HG03571 (cell line): ENCODE results near the gene CTIF.

Experiments
- ATAC-seq: cut with Tn5 transposase; IDR thresholded peaks from one replicate; pipeline ENCODE4 v1.9.1; 2021; ENCODE audit not compliant: unreplicated experiment

Gene CTIF

DNA sequence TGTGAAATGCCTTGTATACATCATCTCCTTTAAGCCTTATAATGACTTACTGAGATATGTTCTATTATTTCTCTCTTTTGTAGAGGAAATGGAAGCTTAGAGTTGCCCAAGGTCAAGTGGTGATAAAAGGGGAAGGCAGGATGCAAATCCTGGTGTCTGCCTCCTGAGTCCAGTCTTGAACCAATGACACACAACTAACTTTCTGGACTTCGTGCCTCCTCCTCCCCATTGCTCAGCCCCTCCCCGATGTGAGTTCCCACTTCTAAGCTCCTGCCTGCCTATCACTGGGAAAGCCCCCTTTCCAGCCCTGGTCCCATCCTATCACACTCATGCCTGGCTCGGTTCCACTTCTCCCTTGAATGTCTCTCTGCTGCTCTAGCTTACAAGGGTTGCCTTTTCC lies 6.9 kb upstream of the CTIF start:
- no peak for ATAC-seq

DNA sequence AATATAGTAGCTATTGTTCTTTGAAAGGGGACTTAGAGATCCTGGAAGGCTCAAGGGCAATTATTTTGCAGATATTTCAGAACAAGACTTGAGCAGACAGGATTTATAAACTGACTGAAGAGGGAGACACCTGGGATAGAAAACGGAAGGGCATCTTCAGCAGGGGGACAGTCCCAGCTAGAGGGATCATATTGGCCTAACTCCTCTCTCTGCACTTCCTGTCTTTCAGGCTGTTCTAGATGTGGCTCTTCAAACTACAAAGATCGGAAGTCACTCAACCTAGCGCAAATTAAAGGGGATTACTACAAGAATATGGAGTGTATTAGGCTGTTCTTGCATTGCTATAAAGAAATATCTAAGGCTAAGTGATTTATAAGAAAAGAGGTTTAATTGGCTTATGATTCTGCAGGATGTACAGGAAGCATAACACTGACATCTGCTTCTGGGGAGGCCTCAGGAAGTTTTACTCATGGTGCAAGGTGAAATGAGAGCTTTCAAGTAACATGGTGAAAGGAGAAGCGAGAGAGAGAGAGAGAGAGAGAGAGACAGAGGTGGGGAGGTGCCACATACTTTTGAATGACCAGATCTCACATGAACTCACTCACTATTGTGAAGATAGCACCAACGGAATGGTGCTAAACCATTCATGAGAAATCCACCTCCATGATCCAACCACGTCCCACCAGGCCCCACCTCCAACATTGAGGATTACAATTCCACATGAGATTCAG lies 5.3 kb upstream of the CTIF start:
- no peak for ATAC-seq

DNA sequence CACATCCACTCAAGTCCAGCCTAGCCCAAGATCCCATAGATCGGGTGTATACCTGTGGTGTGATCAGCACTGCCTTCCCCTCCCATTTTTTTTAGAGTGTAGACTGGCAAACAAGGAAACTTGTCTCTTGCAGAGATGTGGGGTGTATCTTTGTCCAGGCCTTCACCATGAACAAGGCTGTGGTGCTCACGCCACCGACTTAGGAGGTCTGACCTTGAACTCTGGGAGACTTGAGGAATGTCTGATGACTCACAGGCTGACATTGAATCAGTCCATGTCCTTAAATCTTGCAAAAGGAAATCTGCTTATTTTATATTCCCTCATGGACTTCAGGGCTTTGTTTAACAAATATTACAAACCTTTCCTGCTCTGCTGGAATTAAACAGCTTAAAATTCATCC lies 4.5 kb upstream of the CTIF start:
- ATAC-seq = no peak

DNA sequence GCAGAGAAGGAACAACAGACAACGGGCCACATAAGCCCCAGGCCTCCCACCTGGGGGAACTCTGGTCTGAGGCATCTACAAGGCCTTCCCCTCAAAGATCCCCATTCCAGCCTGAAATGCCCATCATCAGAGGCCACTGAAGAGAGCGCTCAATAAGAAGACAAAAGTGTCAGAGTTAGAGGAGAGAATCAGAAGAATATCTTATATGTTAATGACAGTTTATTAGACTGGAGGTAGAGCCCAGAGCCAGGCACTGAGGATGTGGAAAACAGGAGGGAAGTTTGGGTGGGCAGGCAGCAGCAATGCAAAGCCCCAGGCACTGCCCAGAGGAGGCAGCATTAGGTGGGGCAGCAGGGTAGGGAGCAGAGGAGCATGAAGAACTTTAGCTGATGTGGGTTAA lies 2.9 kb upstream of the CTIF start:
- no peak for ATAC-seq

DNA sequence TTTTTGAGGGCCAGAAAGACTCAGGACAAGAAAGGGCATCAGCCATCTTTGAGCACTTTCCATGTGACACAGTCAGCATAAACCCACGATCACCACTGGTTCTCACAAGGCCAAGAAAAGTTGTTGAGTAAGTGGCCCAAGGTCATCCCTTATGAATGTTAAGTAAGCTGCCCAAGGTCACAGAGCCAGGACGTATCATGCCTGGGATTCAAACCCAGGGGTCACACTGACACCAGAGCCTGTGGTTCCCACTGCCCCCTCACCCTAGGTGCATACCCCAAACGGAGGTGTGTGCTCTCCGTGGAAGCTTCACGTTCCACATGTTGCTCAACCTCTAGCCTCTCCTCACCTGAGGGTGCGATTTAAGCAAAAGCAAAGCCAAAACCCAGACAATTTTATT lies 2.3 kb upstream of the CTIF start:
- no peak for ATAC-seq

DNA sequence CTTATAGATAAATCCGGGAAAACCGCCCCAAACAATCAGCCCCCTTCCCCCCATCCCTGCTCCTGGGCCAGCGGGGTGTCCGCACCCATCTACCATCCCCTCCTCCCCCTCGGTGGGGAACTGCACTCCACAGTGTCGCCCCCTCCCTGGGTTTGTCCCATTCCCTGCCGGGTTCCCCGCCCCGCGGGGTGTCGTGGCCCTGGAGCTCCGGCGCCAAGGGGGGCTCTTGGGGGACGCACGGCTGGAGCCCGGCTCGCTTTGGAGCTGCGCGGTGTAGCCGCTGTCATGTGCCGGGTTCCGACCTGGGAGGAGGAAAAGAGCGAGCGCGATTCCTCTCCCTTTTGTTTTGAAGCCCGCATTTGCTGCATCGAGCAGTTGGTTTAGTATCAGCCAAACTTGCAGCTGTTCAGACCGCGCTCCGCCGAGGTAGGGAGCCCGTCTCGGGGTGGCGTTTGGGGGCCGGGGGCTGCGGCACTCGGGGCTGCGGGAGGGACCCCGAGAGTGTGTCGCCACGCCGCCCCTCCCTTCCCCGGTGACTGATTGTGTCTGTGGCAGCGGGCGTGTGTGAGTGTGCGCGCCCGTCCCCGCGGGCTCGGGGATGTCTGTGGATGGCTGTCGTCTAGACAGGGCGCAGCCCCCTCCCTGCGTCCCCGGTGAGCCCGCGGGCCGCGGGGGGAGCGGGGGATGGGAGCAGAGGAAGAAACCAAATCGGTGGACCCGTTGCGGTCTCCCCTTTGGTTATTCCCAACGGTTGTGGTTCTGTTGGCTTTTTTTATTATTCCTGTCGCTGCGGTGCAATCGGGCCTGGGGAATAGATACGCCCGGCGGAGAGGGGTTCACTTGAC lies 797 bp downstream of the CTIF start:
- ATAC-seq = no peak

DNA sequence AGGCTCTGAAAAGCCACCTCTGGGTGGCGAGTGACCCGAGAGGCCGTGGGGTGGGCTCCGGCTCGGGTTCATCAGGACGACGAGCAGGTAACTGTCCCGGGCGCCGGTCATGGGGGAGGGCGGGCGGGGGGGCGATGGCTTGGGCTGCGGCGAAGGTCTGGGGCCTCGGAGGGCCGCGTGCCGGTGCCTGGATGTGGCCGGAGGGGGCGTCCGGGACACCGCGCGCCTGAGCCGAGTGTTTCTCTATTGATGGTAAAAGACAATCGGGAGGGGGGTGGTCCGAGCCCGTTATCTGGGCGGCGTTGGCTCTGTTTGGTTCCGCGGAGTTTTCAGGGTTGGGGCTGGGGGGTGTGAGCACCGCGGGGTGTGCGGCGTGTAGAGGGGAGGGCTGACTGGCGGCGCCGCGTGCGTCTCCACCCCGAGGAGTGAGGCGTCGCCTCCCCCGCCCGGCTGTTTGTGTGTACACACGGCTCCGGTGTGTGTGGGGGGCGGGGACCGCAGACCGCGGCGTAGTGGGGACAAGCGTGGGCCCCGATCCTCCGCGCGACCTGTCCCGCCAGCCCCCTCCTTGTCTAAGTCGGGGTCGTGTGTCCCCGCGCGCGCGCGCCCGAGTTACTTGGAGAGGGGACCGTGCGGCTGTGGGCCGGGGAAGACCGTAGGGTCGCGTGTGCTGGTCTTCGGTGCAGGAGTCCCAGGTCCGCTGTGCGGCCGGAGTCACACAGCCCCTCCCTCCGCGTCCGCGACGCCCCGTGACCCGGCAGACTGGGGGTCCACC lies 1.6 kb downstream of the CTIF start:
- ATAC-seq = peak; percentile 31

DNA sequence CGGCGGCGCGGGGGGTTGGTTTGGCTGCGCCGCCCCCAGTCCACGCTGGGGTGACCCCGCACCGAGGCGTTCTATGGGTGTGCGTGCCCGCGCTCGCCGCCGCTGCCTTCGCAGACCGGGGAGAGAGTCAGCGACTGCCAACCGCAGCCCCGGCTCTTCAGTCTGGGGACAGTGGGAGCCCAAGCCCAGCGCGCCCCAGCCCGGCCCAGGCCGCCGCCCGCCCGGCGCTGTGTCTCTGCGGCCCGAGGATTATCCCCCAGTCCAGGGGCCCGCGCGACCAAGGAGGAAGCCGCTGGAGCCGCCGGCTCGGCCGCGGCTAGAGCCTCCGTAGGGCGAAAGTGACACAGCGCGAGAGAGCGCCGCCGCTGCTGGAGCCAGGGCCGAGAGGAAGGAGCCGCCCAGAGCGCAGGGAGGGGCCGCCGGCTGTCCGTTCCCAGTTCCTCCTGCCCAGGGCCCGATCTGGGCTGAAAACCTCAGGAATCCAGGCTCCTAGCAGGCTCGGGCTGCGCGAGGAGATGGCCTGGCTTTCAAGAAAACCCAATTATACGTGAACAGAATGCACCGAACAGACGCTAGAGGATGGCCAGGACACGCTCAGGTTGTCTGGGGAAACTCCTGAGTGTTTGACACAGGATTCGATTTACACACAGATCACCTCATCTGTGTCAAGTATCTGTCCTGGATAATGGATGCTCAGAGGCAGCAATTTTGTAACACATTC lies 2.4 kb downstream of the CTIF start:
- ATAC-seq = peak; percentile 41

DNA sequence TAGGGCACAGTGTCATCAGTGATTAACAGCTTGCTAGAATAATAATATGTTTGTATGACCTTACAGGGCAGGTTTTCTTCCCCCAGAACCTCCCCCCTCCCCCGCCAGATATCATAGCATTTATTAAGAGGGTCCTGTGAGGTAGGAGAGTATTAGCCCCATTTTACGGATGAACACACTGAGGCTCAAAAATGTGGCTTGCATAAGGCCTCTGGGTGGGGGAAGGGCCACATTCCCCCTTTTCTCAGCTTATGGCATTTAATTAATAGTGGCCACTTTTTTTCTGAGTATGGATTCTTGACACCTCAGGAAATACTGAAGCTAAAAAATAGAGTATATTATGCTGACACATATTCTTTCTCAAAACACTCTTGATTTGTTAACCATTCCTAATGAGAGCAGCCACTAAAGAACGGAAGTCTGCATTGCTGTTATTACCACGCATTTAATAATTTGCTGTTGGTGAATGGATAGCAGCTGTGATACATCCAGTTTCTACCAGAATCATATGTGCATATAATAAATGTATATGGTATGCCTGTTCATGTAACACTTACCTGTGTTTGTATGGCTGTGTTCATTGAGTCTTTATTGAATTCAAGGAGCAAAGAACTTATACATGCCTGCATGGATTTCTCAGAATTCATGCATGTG lies 3.0 kb downstream of the CTIF start:
- no peak for ATAC-seq

DNA sequence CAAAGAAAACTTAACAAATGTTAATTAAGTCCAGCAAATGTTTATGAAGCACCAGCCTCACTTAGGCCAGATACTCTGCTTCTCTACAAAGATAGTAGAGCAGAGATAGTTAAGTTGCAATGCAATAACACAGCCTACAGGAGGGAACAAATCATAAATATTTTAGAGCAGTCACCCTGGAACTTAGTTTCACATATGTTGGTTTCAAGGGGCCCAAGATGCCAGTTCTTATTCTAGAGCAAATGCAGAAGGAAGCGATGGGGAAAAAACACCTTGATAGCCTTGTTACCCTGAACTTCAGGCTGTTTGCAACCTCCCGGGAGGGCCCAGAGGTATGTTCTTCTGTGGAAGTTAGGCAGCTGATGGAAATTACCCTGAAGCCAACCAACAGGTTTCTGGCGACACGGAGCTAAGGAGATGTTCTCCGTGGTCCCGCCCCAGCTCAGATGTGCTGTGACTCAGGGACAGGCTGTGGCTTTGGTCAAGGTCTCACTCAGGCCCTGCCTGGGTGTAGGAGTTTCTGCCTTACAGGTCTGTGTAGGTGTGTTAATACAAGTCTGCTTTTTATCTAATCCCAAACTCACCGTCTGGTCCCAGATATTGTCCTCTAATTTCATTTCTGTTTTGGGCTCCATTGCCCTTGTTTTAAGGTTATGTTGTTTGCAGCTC lies 3.8 kb downstream of the CTIF start:
- no peak for ATAC-seq

DNA sequence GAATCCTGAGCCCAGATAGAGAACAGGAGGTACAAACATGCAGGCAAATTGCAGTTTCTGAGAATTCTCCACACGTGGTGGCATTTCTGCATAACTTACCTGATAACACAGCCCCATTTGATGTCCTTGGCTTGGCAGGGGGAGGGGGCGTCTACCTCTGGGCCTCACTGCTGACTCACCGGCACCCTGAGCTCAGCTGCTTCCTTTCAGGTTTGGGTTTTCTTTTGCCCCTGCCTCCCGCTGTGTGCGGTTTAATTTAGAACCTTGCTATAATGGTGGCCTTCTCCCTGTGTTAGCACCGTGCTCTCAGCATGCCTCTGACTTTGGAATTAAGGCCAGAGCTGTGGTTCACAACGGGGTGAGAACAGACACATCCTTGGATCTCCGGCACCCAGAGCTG lies 4.4 kb downstream of the CTIF start:
- ATAC-seq = no peak

DNA sequence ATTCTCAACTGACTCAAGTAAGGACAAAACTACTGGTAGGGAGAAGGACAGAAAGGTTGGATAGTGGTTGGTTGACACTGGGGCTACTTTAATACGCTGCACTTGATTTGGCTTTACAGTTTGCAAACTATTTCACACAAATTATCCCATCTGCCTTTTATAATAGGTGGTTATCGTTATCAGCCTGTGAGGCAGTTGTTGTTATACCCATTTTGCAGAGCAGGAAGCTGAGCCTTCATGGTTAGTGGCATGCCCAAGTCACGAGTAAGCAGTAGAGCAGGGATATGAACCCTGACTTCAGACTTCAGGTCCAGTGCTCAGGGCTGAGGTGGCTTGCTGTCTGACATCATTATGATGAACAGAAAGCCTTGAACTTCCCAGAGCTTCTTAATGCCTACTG lies 5.3 kb downstream of the CTIF start:
- ATAC-seq = no peak

DNA sequence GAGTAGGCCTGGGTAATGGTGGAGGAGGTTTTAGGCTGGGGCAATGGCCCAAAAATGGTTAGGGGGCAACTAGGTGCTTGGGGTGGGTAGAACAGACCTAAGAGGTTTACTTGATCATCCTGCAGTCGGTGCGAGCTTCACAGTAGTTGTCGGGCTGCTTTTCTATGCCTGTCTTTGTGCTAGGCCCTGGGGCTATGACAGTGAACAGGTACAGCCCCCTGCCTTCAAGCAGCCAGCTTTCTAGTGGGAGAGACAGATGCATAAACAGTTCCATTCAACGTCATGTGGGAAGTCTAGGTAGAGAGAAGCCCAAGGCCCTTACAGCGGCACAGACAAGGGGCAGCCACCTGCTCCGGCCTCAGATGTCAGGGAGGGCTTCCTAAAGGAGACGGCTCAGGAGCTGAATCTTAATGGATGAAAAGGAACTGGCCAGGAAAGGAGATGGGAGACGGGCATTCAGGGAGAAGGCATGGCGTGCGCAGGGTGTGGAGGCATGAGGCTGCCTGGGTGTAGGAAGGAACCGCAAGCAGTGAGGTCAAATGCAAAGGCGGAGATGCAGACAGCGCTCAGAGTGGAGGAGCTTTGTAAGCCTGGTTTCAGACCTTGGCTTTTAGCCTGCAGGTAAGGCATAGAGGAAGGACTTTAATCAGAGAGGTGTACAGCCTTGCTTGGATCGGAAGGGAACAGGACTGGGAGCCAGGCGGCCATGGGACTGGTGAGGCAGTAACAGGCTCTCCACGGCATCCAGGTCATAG lies 6.0 kb downstream of the CTIF start:
- no peak for ATAC-seq

DNA sequence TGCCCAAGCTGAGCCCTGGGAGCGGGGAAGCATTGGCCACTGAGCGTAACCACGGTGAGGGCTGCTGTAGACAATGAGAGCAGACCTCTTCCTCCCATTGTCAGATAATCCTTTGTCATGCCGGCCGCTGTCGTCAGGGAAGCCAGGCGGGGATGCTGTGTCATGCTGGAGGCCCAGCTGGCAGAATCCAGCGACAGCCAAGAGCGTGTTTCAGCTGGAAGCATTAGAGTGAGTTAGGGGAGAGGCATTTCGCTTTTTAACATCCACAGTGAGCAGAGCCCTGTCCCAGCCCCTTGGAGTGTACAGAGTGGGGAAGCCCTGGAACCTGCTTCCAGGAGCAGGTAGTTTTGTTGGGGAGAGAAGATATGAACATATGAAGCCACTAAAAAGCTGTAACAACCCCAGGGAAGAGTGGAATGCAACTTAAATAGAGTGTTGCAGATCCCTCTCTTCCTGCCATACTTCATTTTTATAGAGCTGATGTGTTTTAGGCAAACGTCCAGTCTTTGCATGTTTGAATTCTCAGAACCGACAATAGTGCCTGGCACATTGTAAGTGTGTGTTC lies 7.0 kb downstream of the CTIF start:
- no peak for ATAC-seq

DNA sequence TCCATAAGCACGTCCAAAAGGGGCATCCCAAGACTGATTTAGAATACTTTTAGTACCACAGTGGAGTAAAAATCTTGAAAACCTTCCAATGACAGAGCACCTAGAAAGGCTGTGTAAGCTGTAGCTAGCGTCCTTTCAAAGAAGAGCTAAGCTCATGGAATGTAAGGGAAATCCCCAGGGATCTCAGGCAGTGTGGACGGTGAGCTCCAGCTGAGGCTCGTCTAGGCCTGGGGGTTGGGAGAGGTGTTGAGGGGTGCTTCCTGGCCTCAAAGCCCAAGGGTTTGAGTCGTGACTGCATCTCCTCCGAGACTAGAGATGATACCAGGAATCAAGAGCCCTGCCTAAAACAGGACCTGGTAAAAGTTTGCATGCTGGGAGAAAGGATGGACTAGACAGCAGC lies 7.6 kb downstream of the CTIF start:
- ATAC-seq = no peak

DNA sequence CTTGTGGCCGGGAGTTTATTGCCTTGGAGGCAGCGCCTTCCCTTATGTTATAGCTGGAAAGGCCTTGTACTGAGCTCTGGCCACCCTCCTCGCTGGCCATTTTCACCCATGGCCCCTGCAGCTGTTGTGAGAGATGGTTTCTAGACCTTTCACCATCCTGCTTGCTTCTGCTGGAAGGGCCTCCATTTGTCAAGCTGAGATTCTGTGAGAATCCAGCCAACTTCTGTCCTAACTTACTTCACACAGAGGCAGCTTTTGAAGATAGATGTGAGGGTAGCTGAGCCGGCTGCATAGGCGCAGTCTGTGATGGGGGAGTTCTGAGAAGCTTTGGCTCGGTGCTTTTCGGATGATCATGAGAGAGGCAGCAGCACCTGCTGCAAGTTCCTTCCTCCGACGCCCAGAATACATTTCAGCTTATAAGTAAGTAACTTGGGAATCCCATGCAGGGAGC lies 8.7 kb downstream of the CTIF start:
- no peak for ATAC-seq

DNA sequence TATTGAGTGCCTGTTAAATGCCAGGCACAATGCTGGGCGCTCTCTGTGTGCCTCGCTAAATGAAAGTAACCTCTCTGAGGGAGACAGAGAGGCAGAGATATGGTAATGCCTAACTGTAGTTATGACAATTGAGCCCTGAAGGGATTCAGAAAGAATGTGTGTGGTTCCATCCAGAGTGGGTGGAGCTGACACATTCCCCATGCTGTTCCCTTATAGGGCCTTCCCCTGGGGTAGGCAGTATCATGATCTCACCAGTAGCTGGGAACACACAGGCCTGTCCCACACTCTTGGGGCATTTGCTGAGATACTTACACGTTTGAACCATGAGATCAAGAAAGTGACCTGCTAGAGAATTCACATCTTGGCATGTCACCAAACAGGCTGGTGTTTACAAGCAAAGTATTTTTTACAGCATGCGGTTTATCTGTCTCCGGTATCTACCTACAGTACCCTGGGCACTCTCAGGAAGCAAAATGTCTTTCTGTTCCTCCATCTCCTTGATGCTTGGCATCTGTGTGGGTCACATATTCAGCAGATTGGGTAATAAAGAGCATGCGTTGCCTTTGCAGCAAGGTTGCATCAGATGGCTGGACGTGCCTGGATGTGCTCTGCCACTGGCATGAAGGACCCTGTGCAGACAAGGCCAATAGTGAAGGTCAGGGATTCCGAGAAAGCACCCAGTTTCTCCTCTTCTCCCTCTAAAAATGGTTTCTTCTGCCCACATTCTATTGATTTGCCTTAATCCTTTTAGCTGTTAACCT lies 9.4 kb downstream of the CTIF start:
- no peak for ATAC-seq

DNA sequence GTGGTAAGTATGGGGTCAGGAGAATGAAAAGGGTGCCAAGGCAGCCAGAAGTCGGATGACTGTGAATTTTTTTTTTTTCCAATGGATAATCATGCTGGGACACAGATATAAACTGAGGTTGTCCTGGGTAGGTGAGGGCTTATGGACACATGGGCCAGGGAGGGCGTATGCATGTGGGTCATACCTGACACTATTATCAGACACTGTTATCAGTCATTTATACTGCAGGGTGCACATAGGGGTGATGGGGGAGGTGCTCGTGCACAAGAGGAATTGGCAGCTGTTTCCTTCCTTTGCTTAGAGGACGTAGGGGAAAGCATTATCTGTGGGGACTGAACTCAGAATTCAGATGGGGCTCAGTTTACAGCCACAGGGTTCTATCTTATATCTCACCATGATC lies 10.1 kb downstream of the CTIF start:
- no peak for ATAC-seq
